GM19467 (cell line): ENCODE results near the gene PTPA.

Source experiments
- ATAC-seq: cut with Tn5 transposase; IDR thresholded peaks from one replicate; pipeline ENCODE4 v1.9.1; 2021; ENCODE audit warnings: mild to moderate bottlenecking, moderate library complexity; ENCODE audit not compliant: unreplicated experiment

Gene PTPA

DNA sequence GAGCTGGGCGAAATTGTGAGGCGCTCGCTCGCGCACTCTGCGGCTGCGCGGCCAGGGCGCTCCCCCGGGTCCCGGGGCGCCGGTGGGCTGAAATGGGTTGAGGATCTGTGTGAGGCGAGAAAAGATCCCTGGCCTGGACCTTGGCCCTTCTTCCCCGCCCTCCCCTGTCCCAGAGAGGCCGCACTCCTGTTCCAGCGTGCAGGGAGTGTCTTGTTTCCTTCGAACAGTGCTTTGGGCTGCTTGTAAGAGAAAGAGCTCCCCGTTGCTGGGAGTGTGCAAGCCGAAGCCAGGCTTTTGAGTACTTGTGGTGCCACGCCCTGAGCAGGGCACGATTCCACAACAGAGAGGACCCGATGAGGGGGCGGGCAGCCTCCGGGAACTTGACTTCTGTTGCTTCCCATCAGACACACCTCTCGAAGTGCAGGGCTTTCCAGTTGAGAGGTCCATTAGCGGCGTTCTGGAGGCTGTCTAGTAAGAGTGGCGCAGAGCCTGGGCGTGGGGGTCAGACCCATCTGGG lies 29.8 kb upstream of the PTPA start:
- no peak for ATAC-seq

DNA sequence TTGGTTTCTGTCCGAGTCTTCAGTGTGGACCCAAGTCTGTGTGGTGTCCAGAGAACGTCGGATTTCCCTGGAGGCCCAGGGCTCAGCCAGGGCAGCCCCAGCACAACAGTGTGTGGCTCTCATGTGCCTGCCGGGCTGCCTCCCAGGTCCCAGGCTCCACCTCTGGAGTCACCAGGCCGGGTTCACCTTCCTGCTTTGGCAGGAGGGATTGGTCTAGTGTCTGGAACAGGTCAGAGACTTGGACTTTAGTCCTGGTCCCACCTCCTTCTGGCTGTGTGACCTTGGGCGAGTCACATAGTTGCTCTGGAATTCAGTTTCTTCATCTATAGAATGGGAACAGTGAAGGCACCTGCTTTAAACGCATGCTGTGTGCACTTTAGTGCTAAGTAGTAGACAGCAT lies 27.1 kb upstream of the PTPA start:
- no peak for ATAC-seq

- ATAC-seq = no peak
Observed at GRCh38 chr9:129089246-129089645, 22.0 kb upstream of the PTPA start.

GRCh38 chr9:129093602-129094386 lies 17.4 kb upstream of the PTPA start:
- ATAC-seq = no peak

DNA sequence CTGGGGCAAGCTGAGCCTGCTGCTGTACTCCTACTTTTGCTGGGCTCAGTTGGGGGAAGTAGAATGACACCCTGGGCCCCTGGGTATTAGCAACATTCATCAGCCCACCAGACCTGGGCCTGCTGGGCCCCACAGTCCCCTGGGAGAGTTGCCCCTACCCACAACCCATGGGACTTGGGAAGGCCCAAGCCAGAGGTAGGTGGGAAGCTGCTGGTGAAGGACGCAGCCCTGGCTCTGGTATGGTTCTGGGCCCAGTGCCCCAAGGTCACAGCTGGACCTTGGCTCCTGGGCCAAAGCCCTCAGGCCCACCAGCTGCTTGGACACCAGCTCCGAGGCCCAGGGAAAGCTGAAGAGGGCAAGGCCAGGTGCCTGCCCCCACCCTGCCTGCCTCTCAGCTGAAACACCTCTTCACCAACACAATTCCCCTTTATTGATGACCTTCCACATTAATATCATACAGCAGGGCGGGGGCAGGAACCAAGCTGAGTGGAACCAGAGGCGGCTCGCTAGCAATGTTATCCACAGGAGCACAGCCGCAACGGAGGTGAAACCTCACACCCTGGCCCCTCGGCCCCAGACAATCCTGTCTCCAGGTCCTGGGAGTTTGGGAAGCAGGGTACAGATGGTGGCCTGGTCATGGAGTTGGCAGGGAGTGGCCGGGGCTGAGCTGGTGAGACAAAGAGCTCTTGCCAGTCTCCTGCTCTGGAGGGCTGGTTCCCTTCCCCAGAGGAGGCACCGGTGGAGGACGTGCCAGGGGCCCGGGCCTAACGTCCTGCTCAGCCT lies 16.6 kb upstream of the PTPA start:
- no peak for ATAC-seq

DNA sequence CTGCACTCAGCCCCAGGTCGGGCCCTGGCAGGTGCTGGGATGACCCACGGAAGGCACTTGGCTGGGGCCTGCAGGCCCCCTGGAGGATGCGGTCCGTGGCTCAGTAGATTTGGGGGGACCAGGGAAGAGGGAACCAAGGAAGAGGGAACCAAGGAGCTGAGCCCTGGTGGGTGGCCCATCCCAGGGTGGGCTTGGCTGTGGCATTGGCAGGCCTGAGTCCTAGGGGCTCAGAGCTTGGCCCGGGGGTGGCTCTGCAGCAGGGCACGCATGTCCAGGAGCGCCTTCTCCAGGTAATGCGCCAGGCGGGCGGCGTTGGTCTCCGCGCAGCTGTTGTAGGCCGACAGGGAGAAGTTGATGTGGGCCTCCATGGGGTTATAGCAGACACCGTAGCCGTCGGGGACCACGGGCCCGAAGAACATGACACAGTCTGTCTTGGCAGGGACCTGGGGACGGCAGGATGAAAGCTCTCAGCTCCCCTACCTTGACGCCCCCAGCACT lies 16.0 kb upstream of the PTPA start:
- no peak for ATAC-seq

- ATAC-seq = no peak
Observed at GRCh38 chr9:129095908-129096307, 15.3 kb upstream of the PTPA start.

- no peak for ATAC-seq
Observed at GRCh38 chr9:129097671-129098306, 13.4 kb upstream of the PTPA start.

DNA sequence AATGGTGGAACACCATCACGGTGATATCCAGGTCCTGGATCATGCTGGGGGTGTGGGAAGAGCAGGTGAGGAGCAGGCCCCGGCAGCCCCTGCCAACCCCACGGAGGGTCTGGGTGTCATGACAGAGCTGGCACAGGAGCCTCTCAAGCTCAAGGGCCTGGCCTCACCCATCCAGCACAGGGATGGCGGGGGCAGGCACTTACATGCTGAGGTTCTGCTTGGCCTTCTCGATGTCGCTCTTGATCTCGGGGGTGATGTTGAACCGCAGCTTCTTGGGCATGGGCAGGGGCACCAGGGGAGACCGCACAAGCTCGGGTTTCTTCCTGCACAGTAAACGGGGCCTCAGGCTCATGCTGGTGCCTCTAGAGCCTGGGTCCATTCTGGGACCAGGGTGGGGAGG lies 12.9 kb upstream of the PTPA start:
- no peak for ATAC-seq

DNA sequence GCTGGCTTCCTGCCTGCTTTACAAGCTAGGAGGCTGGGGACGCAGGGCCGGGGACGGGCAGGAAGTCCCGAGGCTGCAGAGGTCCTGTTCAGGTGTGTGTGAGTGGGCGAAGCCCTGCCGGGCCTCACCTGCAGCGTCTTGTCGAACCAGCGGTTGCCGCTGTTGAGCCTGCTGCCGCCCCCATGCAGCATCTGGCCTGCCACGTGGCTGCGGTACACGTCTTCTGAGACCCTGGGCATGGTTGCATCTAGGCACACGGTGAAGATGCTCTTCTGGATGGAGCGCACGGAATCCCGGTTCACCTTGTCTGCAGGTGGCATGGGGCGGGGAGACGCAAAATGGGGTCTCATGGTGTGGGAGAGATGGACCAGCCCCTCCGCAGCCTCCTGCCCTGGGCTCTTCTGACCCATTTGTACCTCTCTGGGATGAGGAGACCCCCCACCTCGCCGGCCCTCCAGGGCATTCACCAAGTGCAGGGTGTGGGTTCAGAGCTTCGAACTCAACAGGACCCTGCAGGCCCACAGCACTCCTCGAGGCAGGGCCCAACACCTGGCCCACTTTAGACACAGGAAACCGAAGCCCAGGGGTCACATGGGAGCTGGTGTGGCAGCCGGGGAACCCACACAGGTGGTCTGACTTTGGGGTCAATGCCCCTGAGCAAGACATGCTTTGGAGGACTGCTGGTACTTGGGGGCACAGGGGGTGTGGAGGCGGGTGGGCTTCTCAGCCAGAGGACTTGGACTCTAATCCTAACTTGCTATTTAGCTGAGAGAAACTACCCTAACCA lies 10.6 kb upstream of the PTPA start:
- no peak for ATAC-seq

- ATAC-seq = no peak
Observed at GRCh38 chr9:129101279-129101678, 9.9 kb upstream of the PTPA start.

DNA sequence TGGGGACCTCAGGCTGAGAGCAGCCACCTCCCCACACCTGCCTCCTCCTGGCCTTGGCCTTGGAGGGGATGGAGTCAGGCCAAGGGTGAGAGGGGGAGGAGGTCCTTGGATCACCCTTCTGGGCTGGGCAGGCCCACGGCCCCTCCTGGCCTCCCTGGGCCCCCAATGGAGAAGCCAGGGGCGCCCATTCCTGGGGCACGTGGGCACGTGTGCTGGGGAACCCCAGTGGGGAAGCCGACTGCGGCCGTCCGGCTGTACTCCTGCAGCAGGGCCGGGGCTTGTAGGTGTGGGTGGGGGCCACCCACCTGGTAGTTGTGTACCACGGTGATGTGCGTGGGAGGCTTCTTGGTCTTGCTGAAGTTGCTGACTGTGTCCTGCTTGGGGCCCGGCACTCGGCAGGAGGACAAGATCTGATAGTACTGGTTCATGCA lies 9.1 kb upstream of the PTPA start:
- no peak for ATAC-seq

GRCh38 chr9:129102791-129103594 lies 8.2 kb upstream of the PTPA start:
- ATAC-seq = no peak

DNA sequence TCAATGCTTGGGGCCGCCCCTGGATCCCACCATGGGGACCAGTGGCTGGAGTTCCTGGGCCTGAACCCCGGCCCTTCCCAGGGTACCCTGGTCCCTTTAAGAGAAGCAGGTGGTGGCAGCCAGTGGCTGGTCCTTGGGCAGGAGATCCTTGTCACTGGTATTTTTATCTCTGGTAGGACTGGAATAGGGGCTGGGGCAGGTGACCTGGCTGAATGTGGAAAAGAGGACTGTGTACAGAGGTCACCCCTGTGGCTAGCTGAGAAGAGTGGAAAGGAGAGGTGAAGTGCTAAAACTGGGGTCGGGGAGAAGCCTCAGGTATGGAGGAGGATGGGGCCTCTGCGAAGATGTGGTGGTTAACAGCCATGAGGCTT lies 7.6 kb upstream of the PTPA start:
- ATAC-seq = no peak

- ATAC-seq = no peak
Observed at GRCh38 chr9:129104051-129104450, 7.2 kb upstream of the PTPA start.

DNA sequence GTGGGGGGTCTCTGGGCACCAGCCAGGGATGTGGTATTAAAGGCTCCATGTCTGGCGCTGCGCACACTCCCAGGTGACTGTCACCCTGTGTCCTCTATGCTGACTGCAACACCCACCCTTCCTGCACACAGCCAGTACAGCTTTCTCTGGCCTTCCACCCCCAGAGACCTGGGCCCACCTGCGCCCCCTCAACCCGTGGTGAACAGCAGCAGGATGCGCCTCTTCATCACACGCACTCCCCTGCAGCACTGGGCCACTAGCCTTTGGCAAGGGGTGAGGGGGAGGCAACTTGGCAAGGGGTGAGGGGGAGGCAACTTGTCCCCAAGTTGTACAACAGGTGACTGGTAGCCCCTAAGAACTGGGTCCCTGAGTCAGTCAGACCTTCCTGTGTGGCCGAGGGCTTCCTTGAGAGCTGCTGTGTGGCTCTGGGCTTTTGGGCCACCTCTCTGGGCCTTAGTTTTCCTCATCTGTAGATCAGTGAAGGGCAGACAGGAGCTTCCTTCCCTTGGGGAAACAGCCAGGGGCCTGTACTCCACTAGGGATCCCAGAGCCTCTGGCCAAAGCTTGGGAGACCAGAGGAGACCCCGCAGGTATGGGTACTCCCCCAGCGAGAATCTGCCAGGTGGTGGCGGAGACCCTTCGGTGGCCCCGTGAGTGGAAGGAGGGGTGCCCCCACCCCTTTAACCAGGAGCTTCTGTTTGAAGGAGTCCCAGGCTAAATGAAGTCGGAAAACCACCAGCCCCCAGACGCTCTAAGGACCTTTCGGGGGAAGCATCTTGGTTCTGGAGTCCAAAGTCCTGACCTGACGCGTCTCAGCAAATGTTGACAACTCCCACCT lies 5.1 kb upstream of the PTPA start:
- no peak for ATAC-seq

GRCh38 chr9:129107651-129108050 lies 3.6 kb upstream of the PTPA start:
- ATAC-seq = no peak

DNA sequence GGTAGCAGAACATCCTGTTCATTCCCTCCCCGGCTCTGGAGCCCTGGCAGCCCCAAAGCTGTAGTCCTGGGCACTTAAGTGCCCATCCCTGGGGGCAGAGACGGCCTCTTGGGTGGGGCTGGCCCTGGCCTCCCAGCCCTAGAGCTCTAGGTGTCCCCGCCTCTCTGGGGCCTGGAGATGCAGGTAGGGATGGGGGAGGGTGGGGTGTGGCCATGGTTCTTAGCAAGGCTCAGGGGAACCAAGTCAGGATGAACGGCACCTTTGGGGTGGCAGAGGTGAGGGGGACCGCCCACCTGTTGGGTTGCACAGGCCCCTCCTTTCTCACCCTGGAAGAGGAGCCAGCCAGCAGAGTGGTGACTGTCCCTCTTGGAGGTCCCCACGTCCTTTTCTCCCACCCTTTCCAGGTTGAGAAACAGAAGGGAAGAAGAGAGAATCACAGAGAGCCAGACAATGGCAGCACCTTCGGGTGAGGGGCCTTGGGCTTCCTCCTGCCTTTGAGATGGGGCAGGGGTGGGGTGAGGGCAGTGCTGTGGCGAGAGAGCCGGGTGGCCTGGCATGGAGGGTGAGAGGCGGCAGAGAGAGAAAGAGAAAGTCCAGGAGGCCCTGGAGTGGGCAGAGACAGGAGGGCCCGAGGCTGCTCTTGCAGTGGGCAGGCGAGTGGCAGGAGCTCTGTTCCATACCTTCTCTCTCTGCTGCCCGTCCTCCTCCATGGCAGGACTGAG lies 3.0 kb upstream of the PTPA start:
- ATAC-seq = no peak
